GM12878 (cell line): ENCODE data around the gene PRR7. TPM values are rescaled to one million over a fixed set of nuclear protein-coding genes. Genes with fewer than 3 reads are reported as not detected.

Source experiments
- FOS ChIP-seq: IDR thresholded peaks from 3 replicates; pipeline ENCODE4 v1.6.1; 2011; ENCODE audit warnings: borderline replicate concordance; ENCODE audit not compliant: insufficient read length; ENCODE audit errors: extremely low read depth
- KLF5 ChIP-seq: fragments of 450-650 bp; IDR thresholded peaks from 2 replicates; pipeline ENCODE4 v1.6.1; 2014; ENCODE audit warnings: mild to moderate bottlenecking; ENCODE audit not compliant: partially characterized antibody
- MTA3 ChIP-seq: IDR thresholded peaks from 2 replicates; pipeline ENCODE4 v1.6.1; 2012; ENCODE audit warnings: low read length, inconsistent platforms, borderline replicate concordance
- RAD21 ChIP-seq: IDR thresholded peaks from 2 replicates; pipeline ENCODE4 v1.6.1; 2011; ENCODE audit warnings: mild to moderate bottlenecking, low read depth, low read length, moderate library complexity; ENCODE audit not compliant: insufficient read depth
- SIN3A ChIP-seq: IDR thresholded peaks from 2 replicates; pipeline ENCODE4 v1.6.1; 2012; ENCODE audit warnings: low read depth, low read length, improper control_type of control experiment
- ZNF217 ChIP-seq: fragments of 450-650 bp; IDR thresholded peaks from 2 replicates; pipeline ENCODE4 v1.6.1; 2017; ENCODE audit warnings: antibody characterized with exemption, mild to moderate bottlenecking
- polyA plus RNA-seq, 11 experiments: library from polyadenylated mRNA; depleted of rRNA in 4 of 11; unstranded in 6 of 11; stranded (reverse) in 5 of 11; fragments of >200 nt; fragmentation: Nextera tagmentation in 4 of 11; fragmentation: Illumina TruSeq in 1 of 11; extraction: Ambion mirVana in 4 of 11; extraction: Trizol in 1 of 11; gene quantifications; 1 replicate in 1 of 11; 2 replicates in 10 of 11; pipeline versions ENCODE4 v1.2.1 to v1.2.3, GENCODE V29; 2011 to 2016; ENCODE audit warnings: inconsistent platforms in 2 of 11, missing spikeins in 2 of 11, low read depth in 1 of 11
- total RNA-seq, 4 experiments: library from RNA; depleted of rRNA in 3 of 4; stranded (reverse); fragments of >200 nt in 3 of 4; fragmentation: Illumina TruSeq in 1 of 4; extraction: Trizol in 1 of 4; gene quantifications; 2 replicates each; pipeline versions ENCODE4 v1.2.1 to v1.2.3, GENCODE V29; 2013 to 2021
- TF ChIP-seq, protein P1 (sequence below): fragments of 450-650 bp; formaldehyde crosslinking; IDR thresholded peaks from 2 replicates; pipeline ENCODE4 v1.4.0; 2020; ENCODE audit warnings: mild to moderate bottlenecking, moderate library complexity
- TF ChIP-seq, protein P2 (sequence below), 3 experiments: IDR thresholded peaks in 2 of 3; conservative IDR thresholded peaks in 1 of 3; 2 replicates each; pipeline ENCODE4 v1.5.1; 2011; ENCODE audit warnings: low read depth in 3 of 3, low read length in 3 of 3, mild to moderate bottlenecking in 3 of 3, control low read depth in 2 of 3, moderate library complexity in 2 of 3, inconsistent platforms in 1 of 3, mixed read lengths in 1 of 3; ENCODE audit not compliant: control insufficient read depth in 2 of 3, insufficient read depth in 1 of 3; ENCODE audit errors: extremely low read depth in 1 of 3
- TF ChIP-seq, protein P3 (sequence below): fragments of 450-650 bp; conservative IDR thresholded peaks from 2 replicates; pipeline ENCODE4 v1.6.1; 2017; ENCODE audit warnings: mild to moderate bottlenecking, moderate library complexity
- TF ChIP-seq, protein P4 (sequence below): fragments of 450-650 bp; IDR thresholded peaks from 2 replicates; pipeline ENCODE4 v1.6.1; 2016; ENCODE audit warnings: mild to moderate bottlenecking
- TF ChIP-seq, protein P5 (sequence below): IDR thresholded peaks from 2 replicates; pipeline ENCODE4 v1.6.1; 2011; ENCODE audit warnings: low read depth, low read length, improper control_type of control experiment, borderline replicate concordance
- TF ChIP-seq, protein P6 (sequence below): IDR thresholded peaks from 2 replicates; pipeline ENCODE4 v1.6.1; 2012; ENCODE audit warnings: improper control_type of control experiment, low read depth, low read length; ENCODE audit not compliant: insufficient replicate concordance

The PRR7 gene
- total and polyA plus RNA-seq, 10 of the 15 experiments (the other 5 are each of a cell fraction or from before 2014, with no cell fraction given), result 0.09 to 18.8 (median 4.6) TPM; not detected in 2

DNA sequence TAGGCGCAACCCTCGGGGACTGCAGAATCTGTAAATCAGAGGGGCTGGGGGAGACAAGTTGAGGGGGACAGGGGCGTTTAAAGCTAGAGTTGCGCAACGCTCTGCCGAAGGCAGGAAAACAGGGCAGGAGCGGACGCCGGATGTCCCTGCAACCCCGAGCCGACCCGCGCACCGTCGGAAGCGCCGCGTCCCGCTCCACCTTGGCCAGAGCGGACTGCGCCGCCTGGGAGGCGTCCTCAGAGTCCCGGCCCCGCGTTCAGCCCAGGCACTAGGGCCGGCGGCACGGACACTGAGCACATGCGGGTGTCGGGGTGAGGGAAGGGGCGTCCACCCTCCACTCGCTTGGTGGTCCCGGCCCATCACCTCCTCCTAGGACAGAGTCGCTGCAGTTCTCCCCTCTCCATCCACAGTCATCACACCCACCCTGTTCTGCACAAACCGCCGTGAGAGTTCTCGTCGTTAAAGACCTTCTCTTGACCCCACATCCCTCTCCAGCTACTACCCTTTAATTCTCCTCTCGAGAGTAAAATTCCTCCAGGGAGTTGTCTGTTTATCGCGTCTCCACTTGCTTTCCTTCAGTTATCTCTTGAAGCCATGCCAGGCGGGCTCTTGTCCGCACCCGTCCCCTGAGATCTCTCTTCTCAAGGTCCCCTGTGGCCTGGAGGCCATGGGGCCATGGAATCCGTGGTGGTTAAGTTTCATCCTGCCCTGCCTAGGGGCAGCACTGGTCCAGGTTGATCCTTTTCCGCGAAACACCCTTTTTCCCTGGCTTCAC is 51.6 kb downstream of the PRR7 start (continued):
- TF ChIP-seq, protein P1, sequence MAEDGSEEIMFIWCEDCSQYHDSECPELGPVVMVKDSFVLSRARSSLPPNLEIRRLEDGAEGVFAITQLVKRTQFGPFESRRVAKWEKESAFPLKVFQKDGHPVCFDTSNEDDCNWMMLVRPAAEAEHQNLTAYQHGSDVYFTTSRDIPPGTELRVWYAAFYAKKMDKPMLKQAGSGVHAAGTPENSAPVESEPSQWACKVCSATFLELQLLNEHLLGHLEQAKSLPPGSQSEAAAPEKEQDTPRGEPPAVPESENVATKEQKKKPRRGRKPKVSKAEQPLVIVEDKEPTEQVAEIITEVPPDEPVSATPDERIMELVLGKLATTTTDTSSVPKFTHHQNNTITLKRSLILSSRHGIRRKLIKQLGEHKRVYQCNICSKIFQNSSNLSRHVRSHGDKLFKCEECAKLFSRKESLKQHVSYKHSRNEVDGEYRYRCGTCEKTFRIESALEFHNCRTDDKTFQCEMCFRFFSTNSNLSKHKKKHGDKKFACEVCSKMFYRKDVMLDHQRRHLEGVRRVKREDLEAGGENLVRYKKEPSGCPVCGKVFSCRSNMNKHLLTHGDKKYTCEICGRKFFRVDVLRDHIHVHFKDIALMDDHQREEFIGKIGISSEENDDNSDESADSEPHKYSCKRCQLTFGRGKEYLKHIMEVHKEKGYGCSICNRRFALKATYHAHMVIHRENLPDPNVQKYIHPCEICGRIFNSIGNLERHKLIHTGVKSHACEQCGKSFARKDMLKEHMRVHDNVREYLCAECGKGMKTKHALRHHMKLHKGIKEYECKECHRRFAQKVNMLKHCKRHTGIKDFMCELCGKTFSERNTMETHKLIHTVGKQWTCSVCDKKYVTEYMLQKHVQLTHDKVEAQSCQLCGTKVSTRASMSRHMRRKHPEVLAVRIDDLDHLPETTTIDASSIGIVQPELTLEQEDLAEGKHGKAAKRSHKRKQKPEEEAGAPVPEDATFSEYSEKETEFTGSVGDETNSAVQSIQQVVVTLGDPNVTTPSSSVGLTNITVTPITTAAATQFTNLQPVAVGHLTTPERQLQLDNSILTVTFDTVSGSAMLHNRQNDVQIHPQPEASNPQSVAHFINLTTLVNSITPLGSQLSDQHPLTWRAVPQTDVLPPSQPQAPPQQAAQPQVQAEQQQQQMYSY, result no peak
- TF ChIP-seq SIN3A, result no peak
- TF ChIP-seq KLF5, result no peak
- TF ChIP-seq, protein P2, sequence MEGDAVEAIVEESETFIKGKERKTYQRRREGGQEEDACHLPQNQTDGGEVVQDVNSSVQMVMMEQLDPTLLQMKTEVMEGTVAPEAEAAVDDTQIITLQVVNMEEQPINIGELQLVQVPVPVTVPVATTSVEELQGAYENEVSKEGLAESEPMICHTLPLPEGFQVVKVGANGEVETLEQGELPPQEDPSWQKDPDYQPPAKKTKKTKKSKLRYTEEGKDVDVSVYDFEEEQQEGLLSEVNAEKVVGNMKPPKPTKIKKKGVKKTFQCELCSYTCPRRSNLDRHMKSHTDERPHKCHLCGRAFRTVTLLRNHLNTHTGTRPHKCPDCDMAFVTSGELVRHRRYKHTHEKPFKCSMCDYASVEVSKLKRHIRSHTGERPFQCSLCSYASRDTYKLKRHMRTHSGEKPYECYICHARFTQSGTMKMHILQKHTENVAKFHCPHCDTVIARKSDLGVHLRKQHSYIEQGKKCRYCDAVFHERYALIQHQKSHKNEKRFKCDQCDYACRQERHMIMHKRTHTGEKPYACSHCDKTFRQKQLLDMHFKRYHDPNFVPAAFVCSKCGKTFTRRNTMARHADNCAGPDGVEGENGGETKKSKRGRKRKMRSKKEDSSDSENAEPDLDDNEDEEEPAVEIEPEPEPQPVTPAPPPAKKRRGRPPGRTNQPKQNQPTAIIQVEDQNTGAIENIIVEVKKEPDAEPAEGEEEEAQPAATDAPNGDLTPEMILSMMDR (IDR thresholded peaks at IDR 0.05 in 2 of 3, conservative IDR thresholded peaks at IDR 0.05 in 1 of 3; ENCODE audit: control insufficient read depth in 2 of 3, extremely low read depth in 1 of 3, insufficient read depth in 1 of 3, low read depth in 3 of 3, low read length in 3 of 3), result no peak
- no peak for TF ChIP-seq MTA3
- TF ChIP-seq ZNF217, result 0 out of 2 replicates have a peak, but pooled peaks have one; percentile 6
- TF ChIP-seq, protein P3, sequence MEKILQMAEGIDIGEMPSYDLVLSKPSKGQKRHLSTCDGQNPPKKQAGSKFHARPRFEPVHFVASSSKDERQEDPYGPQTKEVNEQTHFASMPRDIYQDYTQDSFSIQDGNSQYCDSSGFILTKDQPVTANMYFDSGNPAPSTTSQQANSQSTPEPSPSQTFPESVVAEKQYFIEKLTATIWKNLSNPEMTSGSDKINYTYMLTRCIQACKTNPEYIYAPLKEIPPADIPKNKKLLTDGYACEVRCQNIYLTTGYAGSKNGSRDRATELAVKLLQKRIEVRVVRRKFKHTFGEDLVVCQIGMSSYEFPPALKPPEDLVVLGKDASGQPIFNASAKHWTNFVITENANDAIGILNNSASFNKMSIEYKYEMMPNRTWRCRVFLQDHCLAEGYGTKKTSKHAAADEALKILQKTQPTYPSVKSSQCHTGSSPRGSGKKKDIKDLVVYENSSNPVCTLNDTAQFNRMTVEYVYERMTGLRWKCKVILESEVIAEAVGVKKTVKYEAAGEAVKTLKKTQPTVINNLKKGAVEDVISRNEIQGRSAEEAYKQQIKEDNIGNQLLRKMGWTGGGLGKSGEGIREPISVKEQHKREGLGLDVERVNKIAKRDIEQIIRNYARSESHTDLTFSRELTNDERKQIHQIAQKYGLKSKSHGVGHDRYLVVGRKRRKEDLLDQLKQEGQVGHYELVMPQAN, result no peak; the same call in 1 of the 2 replicates
- TF ChIP-seq, protein P4, sequence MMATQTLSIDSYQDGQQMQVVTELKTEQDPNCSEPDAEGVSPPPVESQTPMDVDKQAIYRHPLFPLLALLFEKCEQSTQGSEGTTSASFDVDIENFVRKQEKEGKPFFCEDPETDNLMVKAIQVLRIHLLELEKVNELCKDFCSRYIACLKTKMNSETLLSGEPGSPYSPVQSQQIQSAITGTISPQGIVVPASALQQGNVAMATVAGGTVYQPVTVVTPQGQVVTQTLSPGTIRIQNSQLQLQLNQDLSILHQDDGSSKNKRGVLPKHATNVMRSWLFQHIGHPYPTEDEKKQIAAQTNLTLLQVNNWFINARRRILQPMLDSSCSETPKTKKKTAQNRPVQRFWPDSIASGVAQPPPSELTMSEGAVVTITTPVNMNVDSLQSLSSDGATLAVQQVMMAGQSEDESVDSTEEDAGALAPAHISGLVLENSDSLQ, result no peak
- TF ChIP-seq, protein P5, sequence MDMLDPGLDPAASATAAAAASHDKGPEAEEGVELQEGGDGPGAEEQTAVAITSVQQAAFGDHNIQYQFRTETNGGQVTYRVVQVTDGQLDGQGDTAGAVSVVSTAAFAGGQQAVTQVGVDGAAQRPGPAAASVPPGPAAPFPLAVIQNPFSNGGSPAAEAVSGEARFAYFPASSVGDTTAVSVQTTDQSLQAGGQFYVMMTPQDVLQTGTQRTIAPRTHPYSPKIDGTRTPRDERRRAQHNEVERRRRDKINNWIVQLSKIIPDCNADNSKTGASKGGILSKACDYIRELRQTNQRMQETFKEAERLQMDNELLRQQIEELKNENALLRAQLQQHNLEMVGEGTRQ, result no peak
- TF ChIP-seq RAD21, result no peak
- TF ChIP-seq, protein P6, sequence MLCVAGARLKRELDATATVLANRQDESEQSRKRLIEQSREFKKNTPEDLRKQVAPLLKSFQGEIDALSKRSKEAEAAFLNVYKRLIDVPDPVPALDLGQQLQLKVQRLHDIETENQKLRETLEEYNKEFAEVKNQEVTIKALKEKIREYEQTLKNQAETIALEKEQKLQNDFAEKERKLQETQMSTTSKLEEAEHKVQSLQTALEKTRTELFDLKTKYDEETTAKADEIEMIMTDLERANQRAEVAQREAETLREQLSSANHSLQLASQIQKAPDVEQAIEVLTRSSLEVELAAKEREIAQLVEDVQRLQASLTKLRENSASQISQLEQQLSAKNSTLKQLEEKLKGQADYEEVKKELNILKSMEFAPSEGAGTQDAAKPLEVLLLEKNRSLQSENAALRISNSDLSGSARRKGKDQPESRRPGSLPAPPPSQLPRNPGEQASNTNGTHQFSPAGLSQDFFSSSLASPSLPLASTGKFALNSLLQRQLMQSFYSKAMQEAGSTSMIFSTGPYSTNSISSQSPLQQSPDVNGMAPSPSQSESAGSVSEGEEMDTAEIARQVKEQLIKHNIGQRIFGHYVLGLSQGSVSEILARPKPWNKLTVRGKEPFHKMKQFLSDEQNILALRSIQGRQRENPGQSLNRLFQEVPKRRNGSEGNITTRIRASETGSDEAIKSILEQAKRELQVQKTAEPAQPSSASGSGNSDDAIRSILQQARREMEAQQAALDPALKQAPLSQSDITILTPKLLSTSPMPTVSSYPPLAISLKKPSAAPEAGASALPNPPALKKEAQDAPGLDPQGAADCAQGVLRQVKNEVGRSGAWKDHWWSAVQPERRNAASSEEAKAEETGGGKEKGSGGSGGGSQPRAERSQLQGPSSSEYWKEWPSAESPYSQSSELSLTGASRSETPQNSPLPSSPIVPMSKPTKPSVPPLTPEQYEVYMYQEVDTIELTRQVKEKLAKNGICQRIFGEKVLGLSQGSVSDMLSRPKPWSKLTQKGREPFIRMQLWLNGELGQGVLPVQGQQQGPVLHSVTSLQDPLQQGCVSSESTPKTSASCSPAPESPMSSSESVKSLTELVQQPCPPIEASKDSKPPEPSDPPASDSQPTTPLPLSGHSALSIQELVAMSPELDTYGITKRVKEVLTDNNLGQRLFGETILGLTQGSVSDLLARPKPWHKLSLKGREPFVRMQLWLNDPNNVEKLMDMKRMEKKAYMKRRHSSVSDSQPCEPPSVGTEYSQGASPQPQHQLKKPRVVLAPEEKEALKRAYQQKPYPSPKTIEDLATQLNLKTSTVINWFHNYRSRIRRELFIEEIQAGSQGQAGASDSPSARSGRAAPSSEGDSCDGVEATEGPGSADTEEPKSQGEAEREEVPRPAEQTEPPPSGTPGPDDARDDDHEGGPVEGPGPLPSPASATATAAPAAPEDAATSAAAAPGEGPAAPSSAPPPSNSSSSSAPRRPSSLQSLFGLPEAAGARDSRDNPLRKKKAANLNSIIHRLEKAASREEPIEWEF, result no peak
- no peak for TF ChIP-seq FOS
